Colonic mucosa (tissue), 4 donors: Measurements from ENCODE around the gene LRMDA. TPM values are rescaled to one million over a fixed set of nuclear protein-coding genes. Genes with fewer than 3 reads are reported as not detected.

Experiments used
- DNase-seq: peaks from one replicate; pipeline ENCODE4 v3.0.0-alpha.2; 2020
- H3K27ac ChIP-seq: fragments of 200-600 bp; one replicate; pipeline ENCODE4 v1.8.0; 2021
- H3K27me3 ChIP-seq: fragments of 200-600 bp; one replicate; pipeline ENCODE4 v1.8.0; 2021
- H3K36me3 ChIP-seq: fragments of 200-600 bp; one replicate; pipeline ENCODE4 v1.8.0; 2021
- H3K4me1 ChIP-seq: fragments of 200-600 bp; one replicate; pipeline ENCODE4 v1.8.0; 2021; ENCODE audit warnings: mild to moderate bottlenecking
- H3K4me3 ChIP-seq: fragments of 200-600 bp; one replicate; pipeline ENCODE4 v1.8.0; 2021
- H3K9ac ChIP-seq, 2 donors: one replicate each; pipeline ENCODE4 v1.7.0; 2013; ENCODE audit warnings: control low read depth in 2 of 2, low read depth in 2 of 2, low read length in 2 of 2
- H3K9me3 ChIP-seq: fragments of 200-600 bp; one replicate; pipeline ENCODE4 v1.8.0; 2021
- intact Hi-C: fragments of 100-400 bp; cut with DNase I; formaldehyde crosslinking; loops from one replicate; pipeline ENCODE4 v1.14.1; 2022
- total RNA-seq, 2 donors: library from RNA; stranded (reverse); fragmentation: NEBNext Ultra II Directional in 1 of 2; extraction: Animal tissue kit (Norgen Biotek cat#: 25700) in 1 of 2; gene quantifications; one replicate each; pipeline ENCODE4 v1.2.1, GENCODE V29; 2021
- TF ChIP-seq, protein P1 (sequence below): fragments of 200-600 bp; IDR thresholded peaks from one replicate; pipeline ENCODE4 v1.8.0; 2022; ENCODE audit warnings: antibody characterized with exemption, mild to moderate bottlenecking
- donor health status: healthy.
- donor health status: DM: no; HTN: no; CAD: no.
- donor health status: DM: no; HTN: no; CAD: no.

LRMDA gene
- total RNA-seq, 2 donors from 2014 or later, result 2.5 to 5.2 TPM

DNA sequence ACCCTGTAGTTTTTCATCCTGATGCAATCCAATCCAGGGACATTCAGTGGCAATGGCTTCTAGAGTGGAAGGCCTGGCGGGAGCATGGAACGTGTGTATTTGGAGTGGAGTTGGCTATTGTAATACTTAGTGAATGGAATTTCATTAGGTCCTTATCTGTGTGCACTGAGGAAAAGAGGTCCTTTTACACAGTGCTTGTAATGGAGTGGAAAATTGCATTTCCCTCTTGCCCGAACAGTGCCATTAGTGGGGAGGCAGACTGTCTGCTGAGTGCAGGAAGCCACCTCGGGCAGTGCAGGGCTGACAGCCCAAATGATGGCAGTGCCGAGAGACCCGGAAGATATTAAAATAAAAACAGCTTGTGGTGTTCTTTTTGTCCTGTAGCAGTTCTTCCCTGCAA, 786.6 kb downstream of the LRMDA start:
- Histone ChIP-seq H3K27me3 (no peaks in the 10 kb centered on the region), H3K9ac (no peak overlapping the region), H3K4me1 (no peaks in the 10 kb centered on the region), H3K9me3 (no peaks in the 10 kb centered on the region), H3K27ac (no peak overlapping the region), H3K4me3 (no peak overlapping the region), H3K36me3 (no peaks in the 10 kb centered on the region)
- intact Hi-C loops, result no loop called here
- TF ChIP-seq, protein P1, sequence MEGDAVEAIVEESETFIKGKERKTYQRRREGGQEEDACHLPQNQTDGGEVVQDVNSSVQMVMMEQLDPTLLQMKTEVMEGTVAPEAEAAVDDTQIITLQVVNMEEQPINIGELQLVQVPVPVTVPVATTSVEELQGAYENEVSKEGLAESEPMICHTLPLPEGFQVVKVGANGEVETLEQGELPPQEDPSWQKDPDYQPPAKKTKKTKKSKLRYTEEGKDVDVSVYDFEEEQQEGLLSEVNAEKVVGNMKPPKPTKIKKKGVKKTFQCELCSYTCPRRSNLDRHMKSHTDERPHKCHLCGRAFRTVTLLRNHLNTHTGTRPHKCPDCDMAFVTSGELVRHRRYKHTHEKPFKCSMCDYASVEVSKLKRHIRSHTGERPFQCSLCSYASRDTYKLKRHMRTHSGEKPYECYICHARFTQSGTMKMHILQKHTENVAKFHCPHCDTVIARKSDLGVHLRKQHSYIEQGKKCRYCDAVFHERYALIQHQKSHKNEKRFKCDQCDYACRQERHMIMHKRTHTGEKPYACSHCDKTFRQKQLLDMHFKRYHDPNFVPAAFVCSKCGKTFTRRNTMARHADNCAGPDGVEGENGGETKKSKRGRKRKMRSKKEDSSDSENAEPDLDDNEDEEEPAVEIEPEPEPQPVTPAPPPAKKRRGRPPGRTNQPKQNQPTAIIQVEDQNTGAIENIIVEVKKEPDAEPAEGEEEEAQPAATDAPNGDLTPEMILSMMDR, result no peak
- DNase-seq, result no peak

DNA sequence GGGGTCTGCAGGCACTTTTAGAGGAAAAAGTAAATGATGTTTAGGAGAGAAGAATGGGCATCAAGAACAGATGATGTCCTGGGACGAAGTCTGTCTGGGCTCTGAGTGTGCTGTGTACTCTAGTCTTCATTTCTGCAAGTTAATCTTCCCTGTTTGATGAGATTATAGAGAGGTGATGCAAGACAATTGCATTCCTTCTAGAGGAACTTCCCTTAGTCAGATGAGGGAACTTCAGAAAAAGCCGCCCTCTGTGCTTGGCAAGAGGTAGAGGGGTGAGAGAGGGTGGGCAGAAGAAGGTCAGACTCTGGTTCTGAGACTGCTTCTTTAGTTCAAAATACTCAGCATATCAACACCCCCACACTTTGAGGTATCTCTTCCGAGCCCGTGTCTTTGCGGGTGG, 797.9 kb downstream of the LRMDA start:
- H3K4me3 ChIP-seq, result no peak overlapping the region
- no peaks in the 10 kb centered on the region for H3K36me3 ChIP-seq
- H3K9me3 ChIP-seq, result no peaks in the 10 kb centered on the region
- H3K4me1 ChIP-seq, result no peaks in the 10 kb centered on the region
- intact Hi-C loops, result no loop called here
- H3K9ac ChIP-seq, result no peak overlapping the region
- DNase-seq, result no peak
- H3K27ac ChIP-seq, result no peak overlapping the region
- TF ChIP-seq, protein P1, result no peak
- no peaks in the 10 kb centered on the region for H3K27me3 ChIP-seq

DNA sequence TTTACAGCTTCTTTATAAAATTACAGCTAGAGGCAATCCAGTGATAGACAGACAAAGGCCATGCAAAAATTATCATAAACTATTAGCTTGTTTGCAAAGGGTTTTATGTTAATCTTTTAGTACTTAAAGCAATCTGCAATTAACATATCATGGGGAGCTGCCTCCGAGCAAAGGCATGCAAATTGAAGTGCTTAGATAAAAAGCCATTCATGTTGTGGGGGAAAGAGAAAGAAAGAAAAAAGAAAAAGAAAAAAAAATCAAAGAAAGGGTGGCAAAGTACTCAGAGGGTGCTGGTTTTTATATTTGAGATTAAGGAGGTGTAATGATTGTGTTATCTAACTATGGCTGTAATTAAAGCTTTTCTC, 799.5 kb downstream of the LRMDA start:
- H3K36me3 ChIP-seq, result no peaks in the 10 kb centered on the region
- H3K9ac ChIP-seq, result no peak overlapping the region
- TF ChIP-seq, protein P1, result no peak
- H3K4me3 ChIP-seq, result no peak overlapping the region
- DNase-seq, result no peak
- no peaks in the 10 kb centered on the region for H3K27me3 ChIP-seq
- intact Hi-C loops, result no loop called here
- H3K27ac ChIP-seq, result no peak overlapping the region
- H3K4me1 ChIP-seq, result no peaks in the 10 kb centered on the region
- no peaks in the 10 kb centered on the region for H3K9me3 ChIP-seq

DNA sequence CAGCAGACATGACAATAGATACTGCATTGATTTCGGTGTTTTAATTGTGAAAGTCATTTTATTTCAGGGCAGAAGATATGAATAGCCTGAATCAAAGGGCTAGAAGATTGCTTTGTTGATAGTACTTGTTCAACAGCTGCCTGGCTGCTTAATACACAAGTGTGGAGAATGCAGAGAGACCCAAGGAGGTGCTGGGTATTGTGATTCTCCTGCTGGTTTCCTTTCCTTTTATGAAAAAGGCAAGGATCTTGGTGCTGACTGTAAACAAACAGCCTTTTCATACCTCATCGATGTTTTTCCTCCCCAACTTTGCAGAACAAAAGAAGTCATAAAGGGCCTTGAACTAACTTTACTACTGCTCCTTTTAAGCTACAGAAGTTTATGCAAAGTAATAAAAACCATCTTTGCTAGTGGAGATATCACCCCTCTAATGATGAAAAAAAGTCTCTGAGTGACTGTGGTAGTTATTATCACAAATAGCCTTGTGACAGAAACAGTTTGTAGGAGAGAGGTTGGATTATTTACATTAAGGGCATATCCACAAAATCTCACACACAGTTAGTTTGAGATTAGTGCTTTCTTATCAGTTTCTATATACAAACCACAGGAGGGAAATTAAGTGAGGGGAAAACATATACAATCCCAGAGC, 800.0 kb downstream of the LRMDA start:
- intact Hi-C loops, result no loop called here

DNA sequence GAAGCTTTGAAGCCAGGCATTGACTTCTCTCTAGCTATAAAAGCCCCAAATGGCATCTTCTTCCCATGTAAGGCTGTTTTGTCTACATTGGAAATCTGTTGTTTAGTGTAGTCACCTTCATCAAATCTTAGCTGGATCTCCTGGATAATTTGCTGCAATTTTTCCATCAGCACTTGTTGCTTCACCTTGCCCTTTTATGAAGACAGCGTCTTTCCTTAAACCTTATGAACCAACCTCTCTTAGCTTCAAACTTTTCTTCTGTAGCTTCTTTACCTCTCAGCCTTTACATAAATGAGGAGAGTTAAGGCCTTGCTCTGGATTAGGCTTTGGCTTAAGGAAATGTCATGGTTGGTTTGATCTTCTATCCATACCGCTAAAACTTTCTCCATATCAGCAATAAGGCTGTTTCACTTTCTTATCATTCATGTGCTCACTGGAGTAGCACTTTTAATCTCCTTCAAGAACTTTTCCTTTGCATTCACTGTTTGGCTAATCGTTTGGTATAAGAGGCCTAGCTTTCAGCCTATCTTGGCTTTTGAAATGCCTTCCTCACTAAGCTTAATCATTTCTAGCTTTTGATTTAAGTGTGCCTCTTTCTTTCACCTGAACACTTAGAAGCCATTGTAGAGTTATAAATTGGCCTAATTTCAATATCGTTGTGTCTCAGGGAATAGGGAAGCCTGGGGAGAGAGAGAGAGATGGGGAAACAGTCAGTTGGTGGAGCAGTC, 803.2 kb downstream of the LRMDA start:
- TF ChIP-seq, protein P1, result no peak
- intact Hi-C loops, result no loop called here
- Histone ChIP-seq H3K27ac (no peak overlapping the region), H3K36me3 (no peaks in the 10 kb centered on the region), H3K9me3 (no peaks in the 10 kb centered on the region), H3K4me3 (no peak overlapping the region), H3K4me1 (no peaks in the 10 kb centered on the region), H3K9ac (no peak overlapping the region), H3K27me3 (no peaks in the 10 kb centered on the region)
- DNase-seq, result no peak

More for the DNA sequence above, 800.0 kb downstream of the LRMDA start:
- TF ChIP-seq, protein P1, result no peak
- H3K4me1 ChIP-seq, result no peaks in the 10 kb centered on the region
- no peak overlapping the region for H3K4me3 ChIP-seq
- H3K9ac ChIP-seq, result no peak overlapping the region
- no peak for DNase-seq
- H3K9me3 ChIP-seq, result no peaks in the 10 kb centered on the region
- H3K36me3 ChIP-seq, result no peaks in the 10 kb centered on the region
- H3K27me3 ChIP-seq, result no peaks in the 10 kb centered on the region
- no peak overlapping the region for H3K27ac ChIP-seq
